ENCODE results near the gene TMC7. TPM values are rescaled to one million over a fixed set of nuclear protein-coding genes. Genes with fewer than 3 reads are reported as not detected.

The TMC7 gene
- total and polyA plus RNA-seq, 2 of the 13 experiments (the other 11 are each of a cell fraction or from before 2014, with no cell fraction given): 1.2 to 5.1 TPM

DNA sequence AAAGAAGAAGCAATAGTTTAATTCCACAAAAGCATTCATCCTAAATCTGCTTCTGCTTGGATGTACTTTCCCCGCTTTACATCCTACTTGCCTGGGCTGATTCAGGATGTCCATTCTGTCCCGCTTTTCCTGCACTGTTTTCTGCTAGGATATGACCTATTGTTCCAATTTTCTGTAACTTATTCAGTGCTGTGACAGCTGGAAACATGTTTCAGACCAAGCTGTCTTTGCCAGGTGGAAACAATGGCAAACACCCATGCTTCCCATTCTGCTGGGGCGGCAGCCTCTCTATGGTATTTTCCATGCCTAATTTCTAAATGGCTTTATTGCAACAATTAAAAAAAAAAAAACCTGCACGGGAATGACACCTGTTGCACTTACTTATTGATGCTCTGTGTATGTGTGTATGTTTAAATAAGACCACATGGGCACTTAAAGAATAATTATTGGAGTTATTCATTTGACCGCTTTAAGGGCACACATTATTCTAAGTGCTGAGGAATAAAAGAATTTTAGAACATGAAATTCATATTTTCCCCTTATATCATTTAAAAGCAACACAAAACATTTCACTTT is 104.7 kb downstream of the TMC7 start (continued):
- TF ChIP-seq ZNF839 (CRISPR knock-in tag; IDR thresholded peaks at IDR 0.05; ENCODE audit: borderline replicate concordance): no peak

DNA sequence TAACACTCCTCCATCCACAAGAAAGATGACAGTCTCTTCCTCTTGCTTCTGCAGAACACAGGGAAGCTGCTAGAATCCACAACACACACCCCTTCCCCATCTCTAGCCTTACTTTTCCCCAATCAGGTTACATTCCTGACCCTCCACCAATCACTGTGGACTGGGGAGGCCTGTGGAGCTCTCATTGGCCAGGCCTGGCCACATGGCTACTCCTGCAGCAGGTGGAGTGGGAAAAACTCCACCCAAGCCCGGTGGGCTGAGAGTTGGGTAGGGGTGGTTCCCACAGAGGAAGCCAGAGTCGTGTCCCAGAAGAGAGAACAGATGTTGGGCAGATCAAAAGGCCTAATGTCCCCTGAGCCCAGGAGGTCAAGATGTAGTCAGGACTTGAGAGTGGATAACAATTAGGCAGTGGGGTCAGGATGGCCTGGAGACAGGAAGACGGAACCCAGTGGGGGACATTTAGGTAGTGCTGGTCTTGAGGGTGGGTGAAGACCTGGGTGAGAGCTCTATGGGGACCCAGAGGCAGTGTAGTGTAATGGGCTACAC is 105.7 kb downstream of the TMC7 start:
- 38% methylated on average over 3 of the region's 3 CpGs for WGBS (ENCODE audit: low lambda C conversion rate)
- ATAC-seq: no peak
- H3K4me2 ChIP-seq (ENCODE audit: low read depth, low read length): no peak overlapping the region
- no peak overlapping the region for H3K27ac ChIP-seq (ENCODE audit: extremely low read length, insufficient read depth, low read length)
- no peak for FAIRE-seq
- BruUV-seq (replicated peaks): no TSS peak
- H3K36me3 ChIP-seq (replicated peaks in 1 of 2; ENCODE audit: control insufficient read depth in 1 of 2, insufficient read depth in 2 of 2, low read length in 2 of 2): no peaks in the 10 kb centered on the region
- no peak overlapping the region for H3K9ac ChIP-seq (ENCODE audit: insufficient read depth, low read depth, low read length)
- ChIA-PET POLR2A (interaction anchor here (2.1 kb wide), 1 partner anchor 18 kb away, joined by 9 read pairs; no protein-coding TSS in a partner anchor), CTCF (ENCODE audit: low intra/inter-chr PET ratio, low total read pairs) (no interaction called here)
- 0 out of 2 replicates have a peak, but pooled peaks cover 4% of the 10 kb centered on the region for H3K9me3 ChIP-seq (ENCODE audit: low read length)
- intact Hi-C loops (cut with micrococcal nuclease; ENCODE audit: unreplicated experiment): no loop called here
- no peaks in the 10 kb centered on the region for H4K20me1 ChIP-seq (ENCODE audit: insufficient read depth, low read length)
- H2AFZ ChIP-seq (ENCODE audit: low read length): no peak overlapping the region
- H3K79me2 ChIP-seq (ENCODE audit: insufficient read depth, low read length): no peaks in the 10 kb centered on the region
- no peak overlapping the region for H3K4me3 ChIP-seq (replicated peaks in 1 of 3; ENCODE audit: insufficient read depth in 1 of 3, low read depth in 2 of 3, low read length in 3 of 3)
- no peak for DNase-seq (ENCODE audit: low spot score)
- in situ Hi-C loops (cut with HindIII; ENCODE audit: extremely low pct_ligation_motif_present, low pct_unique_long_range_greater_than_20kb): loop anchor here (5.0 kb wide), 3 partner anchors 88 to 413 kb away; no protein-coding TSS in a partner anchor
- TF ChIP-seq NFYB (CRISPR knock-in tag; IDR thresholded peaks at IDR 0.05) (peak; percentile 70), NFYC (CRISPR knock-in tag; IDR thresholded peaks at IDR 0.05) (peak; percentile 70), ZNF329 (CRISPR knock-in tag; IDR thresholded peaks at IDR 0.05; ENCODE audit: low read depth) (0 out of 2 replicates have a peak, but pooled peaks have one; percentile 4)
- TF ChIP-seq, protein P1, sequence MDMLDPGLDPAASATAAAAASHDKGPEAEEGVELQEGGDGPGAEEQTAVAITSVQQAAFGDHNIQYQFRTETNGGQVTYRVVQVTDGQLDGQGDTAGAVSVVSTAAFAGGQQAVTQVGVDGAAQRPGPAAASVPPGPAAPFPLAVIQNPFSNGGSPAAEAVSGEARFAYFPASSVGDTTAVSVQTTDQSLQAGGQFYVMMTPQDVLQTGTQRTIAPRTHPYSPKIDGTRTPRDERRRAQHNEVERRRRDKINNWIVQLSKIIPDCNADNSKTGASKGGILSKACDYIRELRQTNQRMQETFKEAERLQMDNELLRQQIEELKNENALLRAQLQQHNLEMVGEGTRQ (IDR thresholded peaks at IDR 0.05; ENCODE audit: low read depth, low read length): no peak
- TF ChIP-seq, protein P1 (CRISPR knock-in tag; IDR thresholded peaks at IDR 0.05; ENCODE audit: borderline replicate concordance): peak; percentile 39; the same call in 1 of the 2 replicates
- TF ChIP-seq, protein P2, sequence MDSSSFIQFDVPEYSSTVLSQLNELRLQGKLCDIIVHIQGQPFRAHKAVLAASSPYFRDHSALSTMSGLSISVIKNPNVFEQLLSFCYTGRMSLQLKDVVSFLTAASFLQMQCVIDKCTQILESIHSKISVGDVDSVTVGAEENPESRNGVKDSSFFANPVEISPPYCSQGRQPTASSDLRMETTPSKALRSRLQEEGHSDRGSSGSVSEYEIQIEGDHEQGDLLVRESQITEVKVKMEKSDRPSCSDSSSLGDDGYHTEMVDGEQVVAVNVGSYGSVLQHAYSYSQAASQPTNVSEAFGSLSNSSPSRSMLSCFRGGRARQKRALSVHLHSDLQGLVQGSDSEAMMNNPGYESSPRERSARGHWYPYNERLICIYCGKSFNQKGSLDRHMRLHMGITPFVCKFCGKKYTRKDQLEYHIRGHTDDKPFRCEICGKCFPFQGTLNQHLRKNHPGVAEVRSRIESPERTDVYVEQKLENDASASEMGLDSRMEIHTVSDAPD (CRISPR knock-in tag; IDR thresholded peaks at IDR 0.05): no peak
- TF ChIP-seq, protein P3, sequence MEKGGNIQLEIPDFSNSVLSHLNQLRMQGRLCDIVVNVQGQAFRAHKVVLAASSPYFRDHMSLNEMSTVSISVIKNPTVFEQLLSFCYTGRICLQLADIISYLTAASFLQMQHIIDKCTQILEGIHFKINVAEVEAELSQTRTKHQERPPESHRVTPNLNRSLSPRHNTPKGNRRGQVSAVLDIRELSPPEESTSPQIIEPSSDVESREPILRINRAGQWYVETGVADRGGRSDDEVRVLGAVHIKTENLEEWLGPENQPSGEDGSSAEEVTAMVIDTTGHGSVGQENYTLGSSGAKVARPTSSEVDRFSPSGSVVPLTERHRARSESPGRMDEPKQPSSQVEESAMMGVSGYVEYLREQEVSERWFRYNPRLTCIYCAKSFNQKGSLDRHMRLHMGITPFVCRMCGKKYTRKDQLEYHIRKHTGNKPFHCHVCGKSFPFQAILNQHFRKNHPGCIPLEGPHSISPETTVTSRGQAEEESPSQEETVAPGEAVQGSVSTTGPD (CRISPR knock-in tag; IDR thresholded peaks at IDR 0.05): no peak
- TF ChIP-seq, protein P4, sequence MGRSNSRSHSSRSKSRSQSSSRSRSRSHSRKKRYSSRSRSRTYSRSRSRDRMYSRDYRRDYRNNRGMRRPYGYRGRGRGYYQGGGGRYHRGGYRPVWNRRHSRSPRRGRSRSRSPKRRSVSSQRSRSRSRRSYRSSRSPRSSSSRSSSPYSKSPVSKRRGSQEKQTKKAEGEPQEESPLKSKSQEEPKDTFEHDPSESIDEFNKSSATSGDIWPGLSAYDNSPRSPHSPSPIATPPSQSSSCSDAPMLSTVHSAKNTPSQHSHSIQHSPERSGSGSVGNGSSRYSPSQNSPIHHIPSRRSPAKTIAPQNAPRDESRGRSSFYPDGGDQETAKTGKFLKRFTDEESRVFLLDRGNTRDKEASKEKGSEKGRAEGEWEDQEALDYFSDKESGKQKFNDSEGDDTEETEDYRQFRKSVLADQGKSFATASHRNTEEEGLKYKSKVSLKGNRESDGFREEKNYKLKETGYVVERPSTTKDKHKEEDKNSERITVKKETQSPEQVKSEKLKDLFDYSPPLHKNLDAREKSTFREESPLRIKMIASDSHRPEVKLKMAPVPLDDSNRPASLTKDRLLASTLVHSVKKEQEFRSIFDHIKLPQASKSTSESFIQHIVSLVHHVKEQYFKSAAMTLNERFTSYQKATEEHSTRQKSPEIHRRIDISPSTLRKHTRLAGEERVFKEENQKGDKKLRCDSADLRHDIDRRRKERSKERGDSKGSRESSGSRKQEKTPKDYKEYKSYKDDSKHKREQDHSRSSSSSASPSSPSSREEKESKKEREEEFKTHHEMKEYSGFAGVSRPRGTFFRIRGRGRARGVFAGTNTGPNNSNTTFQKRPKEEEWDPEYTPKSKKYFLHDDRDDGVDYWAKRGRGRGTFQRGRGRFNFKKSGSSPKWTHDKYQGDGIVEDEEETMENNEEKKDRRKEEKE (IDR thresholded peaks at IDR 0.05): no peak
- peaks cover 42% of the 10 kb centered on the region for H3K4me1 ChIP-seq (ENCODE audit: insufficient read depth, low read length)
- H3K27me3 ChIP-seq (ENCODE audit: control insufficient read depth in 1 of 2, insufficient read depth in 2 of 2, low read length in 2 of 2): peaks cover 0 to 9% of the 10 kb centered on the region in 2 experiments; a peak in 2 of 5 replicates
